ENCODE data around the gene MUC12.

MUC12 gene

GRCh38 chr7:100962537-100962936 is 6.8 kb upstream of the MUC12 start:
- peaks cover 12% of the 10 kb centered on the region; the same call in 1 of the 2 replicates for H3K4me1 ChIP-seq (ENCODE audit: control insufficient read depth, insufficient read depth, low read length)
- 0 out of 2 replicates have a peak, but pooled peaks cover 2% of the 10 kb centered on the region for H3K9me3 ChIP-seq (ENCODE audit: control insufficient read depth, insufficient read depth, low read length)
- peaks cover 11% of the 10 kb centered on the region for H3K27me3 ChIP-seq (ENCODE audit: control insufficient read depth, insufficient read depth, low read length)
- H3K27ac ChIP-seq (ENCODE audit: low read depth, low read length) = no peak overlapping the region
- H3K4me3 ChIP-seq (ENCODE audit: low read depth, low read length) = no peak overlapping the region
- no peaks in the 10 kb centered on the region for H3K36me3 ChIP-seq (ENCODE audit: control insufficient read depth, insufficient read depth, low read length)
- H3K9ac ChIP-seq (ENCODE audit: low read depth, low read length) = no peak overlapping the region

GRCh38 chr7:100963386-100963785 is 6.0 kb upstream of the MUC12 start:
- no peak overlapping the region for H3K4me3 ChIP-seq (ENCODE audit: low read depth, low read length)
- no peaks in the 10 kb centered on the region for H3K36me3 ChIP-seq (ENCODE audit: control insufficient read depth, insufficient read depth, low read length)
- H3K27ac ChIP-seq (ENCODE audit: low read depth, low read length) = no peak overlapping the region
- no peak overlapping the region for H3K9ac ChIP-seq (ENCODE audit: low read depth, low read length)
- peaks cover 14% of the 10 kb centered on the region for H3K27me3 ChIP-seq (ENCODE audit: control insufficient read depth, insufficient read depth, low read length)
- peaks cover 19% of the 10 kb centered on the region; the same call in 1 of the 2 replicates for H3K4me1 ChIP-seq (ENCODE audit: control insufficient read depth, insufficient read depth, low read length)
- no peaks in the 10 kb centered on the region for H3K9me3 ChIP-seq (ENCODE audit: control insufficient read depth, insufficient read depth, low read length)

- peaks cover 14% of the 10 kb centered on the region for H3K27me3 ChIP-seq (ENCODE audit: control insufficient read depth, insufficient read depth, low read length)
- no peak overlapping the region for H3K9ac ChIP-seq (ENCODE audit: low read depth, low read length)
- H3K36me3 ChIP-seq (ENCODE audit: control insufficient read depth, insufficient read depth, low read length) = no peaks in the 10 kb centered on the region
- no peak overlapping the region for H3K4me3 ChIP-seq (ENCODE audit: low read depth, low read length)
- H3K9me3 ChIP-seq (ENCODE audit: control insufficient read depth, insufficient read depth, low read length) = no peaks in the 10 kb centered on the region
- H3K4me1 ChIP-seq (ENCODE audit: control insufficient read depth, insufficient read depth, low read length) = peaks cover 24% of the 10 kb centered on the region; the same call in 1 of the 2 replicates
- H3K27ac ChIP-seq (ENCODE audit: low read depth, low read length) = no peak overlapping the region
These were observed 5.5 kb upstream of the MUC12 start for GRCh38 chr7:100963874-100964273.

DNA sequence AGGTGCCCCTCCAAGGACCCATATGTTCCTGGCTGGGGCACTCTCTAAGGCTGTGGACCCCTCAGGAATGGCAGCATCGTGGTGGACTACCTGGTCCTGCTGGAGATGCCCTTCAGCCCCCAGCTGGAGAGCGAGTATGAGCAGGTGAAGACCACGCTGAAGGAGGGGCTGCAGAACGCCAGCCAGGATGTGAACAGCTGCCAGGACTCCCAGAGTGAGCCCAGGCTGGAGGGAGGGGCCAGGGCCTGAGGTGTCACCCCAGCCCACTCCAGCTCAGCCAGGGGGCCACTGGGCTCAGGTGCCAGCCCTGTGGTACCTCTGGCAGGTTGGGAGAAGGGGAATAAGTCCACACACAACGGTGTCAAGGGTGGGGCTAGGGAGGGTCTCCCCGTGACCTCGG is 4.7 kb upstream of the MUC12 start:
- Histone ChIP-seq H3K4me1 (ENCODE audit: control insufficient read depth, insufficient read depth, low read length) (peaks cover 24% of the 10 kb centered on the region; the same call in 1 of the 2 replicates), H3K36me3 (ENCODE audit: control insufficient read depth, insufficient read depth, low read length) (no peaks in the 10 kb centered on the region), H3K4me3 (ENCODE audit: low read depth, low read length) (no peak overlapping the region), H3K27ac (ENCODE audit: low read depth, low read length) (no peak overlapping the region), H3K9me3 (ENCODE audit: control insufficient read depth, insufficient read depth, low read length) (no peaks in the 10 kb centered on the region), H3K27me3 (ENCODE audit: control insufficient read depth, insufficient read depth, low read length) (peaks cover 14% of the 10 kb centered on the region), H3K9ac (ENCODE audit: low read depth, low read length) (no peak overlapping the region)

DNA sequence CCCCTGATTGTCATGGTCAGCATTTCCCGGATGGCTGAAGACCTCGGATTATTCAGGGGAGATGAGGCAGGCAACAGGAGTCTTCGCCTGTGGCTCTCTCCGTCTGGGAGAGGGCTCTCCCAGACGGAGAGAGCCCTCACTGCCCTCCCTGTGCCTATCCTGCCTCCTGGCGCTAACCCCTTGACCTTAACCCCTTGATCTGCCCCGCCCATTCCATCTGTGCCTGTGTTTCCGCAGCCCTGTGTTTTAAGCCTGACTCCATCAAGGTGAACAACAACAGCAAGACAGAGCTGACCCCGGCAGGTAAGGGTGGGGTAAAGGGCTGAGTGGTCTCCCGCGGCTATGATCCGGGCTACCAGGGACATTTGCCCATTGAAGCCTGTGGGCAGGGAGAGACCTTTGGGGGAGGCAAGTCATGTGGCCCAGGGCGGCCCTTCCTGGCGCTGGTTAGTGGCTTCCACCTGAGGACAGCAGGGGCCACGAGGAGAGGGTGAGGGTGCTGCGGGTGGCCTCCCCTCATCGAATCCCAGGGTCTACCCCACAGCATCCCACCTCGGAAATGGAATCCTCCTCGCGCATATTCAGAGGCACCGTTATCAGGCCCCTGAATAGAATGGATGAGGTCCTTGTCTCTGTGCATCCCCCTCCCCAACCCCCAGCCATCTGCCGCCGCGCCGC is 4.2 kb upstream of the MUC12 start:
- peaks cover 24% of the 10 kb centered on the region; the same call in 1 of the 2 replicates for H3K4me1 ChIP-seq (ENCODE audit: control insufficient read depth, insufficient read depth, low read length)
- peak overlapping the region; percentile 67 for H3K4me3 ChIP-seq (ENCODE audit: low read depth, low read length)
- H3K27ac ChIP-seq (ENCODE audit: low read depth, low read length) = peak overlapping the region; percentile 30
- no peaks in the 10 kb centered on the region for H3K36me3 ChIP-seq (ENCODE audit: control insufficient read depth, insufficient read depth, low read length)
- no peaks in the 10 kb centered on the region for H3K9me3 ChIP-seq (ENCODE audit: control insufficient read depth, insufficient read depth, low read length)
- H3K27me3 ChIP-seq (ENCODE audit: control insufficient read depth, insufficient read depth, low read length) = peaks cover 14% of the 10 kb centered on the region
- no peak overlapping the region for H3K9ac ChIP-seq (ENCODE audit: low read depth, low read length)

DNA sequence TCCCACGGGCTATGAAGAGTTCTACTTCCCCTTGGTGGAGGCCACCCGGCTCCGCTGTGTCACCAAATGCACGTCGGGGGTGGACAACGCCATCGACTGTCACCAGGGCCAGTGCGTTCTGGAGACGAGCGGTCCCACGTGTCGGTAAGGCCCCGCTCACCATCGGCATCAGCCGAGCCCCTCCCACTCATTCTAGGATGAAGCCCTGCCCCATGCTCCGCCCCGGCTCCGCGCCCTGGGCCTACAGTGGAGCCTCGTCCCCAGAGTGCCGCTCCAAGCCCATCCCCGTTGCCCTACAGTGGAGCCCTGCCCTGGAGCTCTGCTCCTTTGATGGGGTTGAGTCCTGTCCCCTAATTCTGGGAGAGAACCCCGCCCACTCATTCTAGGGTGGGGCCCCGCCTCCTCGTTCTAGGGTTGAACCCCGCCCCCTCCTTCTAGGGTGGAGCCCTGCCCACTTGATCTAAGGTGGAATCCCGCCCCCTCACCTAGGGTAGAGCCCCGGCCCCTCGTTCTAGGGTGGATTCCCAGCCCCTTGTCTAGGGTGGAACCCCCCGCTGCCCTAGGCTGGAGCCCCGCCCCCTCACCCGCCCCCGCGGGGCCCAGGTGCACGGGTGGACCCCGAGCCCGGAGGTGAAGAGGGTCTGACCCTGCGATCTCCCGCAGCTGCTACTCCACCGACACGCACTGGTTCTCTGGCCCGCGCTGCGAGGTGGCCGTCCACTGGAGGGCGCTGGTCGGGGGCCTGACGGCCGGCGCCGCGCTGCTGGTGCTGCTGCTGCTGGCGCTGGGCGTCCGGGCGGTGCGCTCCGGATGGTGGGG is 3.4 kb upstream of the MUC12 start:
- H3K27me3 ChIP-seq (ENCODE audit: control insufficient read depth, insufficient read depth, low read length) = peaks cover 14% of the 10 kb centered on the region
- H3K9ac ChIP-seq (ENCODE audit: low read depth, low read length) = no peak overlapping the region
- no peaks in the 10 kb centered on the region for H3K36me3 ChIP-seq (ENCODE audit: control insufficient read depth, insufficient read depth, low read length)
- H3K4me1 ChIP-seq (ENCODE audit: control insufficient read depth, insufficient read depth, low read length) = peaks cover 24% of the 10 kb centered on the region; the same call in 1 of the 2 replicates
- peak overlapping the region; percentile 30 for H3K27ac ChIP-seq (ENCODE audit: low read depth, low read length)
- no peaks in the 10 kb centered on the region for H3K9me3 ChIP-seq (ENCODE audit: control insufficient read depth, insufficient read depth, low read length)
- H3K4me3 ChIP-seq (ENCODE audit: low read depth, low read length) = peak overlapping the region; percentile 67

DNA sequence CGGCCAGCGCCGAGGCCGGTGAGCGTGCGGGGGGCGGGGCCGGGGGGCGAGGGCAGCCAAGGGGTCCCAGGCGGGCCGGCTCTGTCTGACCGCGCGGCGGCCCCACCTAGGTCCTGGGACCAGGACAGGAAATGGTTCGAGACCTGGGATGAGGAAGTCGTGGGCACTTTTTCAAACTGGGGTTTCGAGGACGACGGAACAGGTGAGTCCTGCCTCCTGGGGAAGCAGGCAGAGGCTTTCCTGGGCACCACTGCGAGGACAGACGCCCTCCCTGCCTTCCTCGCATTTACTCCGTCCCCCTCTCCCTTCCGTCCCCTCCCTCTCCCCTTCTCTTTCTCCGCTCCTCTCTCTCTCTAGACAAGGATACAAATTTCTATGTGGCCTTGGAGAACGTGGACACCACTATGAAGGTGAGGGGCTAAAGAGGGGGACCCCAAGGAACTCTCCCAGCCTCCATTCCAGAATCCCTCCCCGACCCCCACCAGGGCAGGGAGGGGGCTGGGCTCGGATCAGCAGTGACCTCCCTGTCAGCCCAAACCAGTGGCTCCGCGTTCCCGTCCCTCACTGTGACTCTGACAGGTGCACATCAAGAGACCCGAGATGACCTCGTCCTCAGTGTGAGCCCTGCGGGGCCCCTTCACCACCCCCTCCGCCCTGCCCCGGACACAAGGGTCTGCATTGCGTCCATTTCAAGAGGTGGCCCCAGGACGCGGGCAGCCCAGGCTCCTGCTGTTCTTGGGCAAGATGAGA is 2.6 kb upstream of the MUC12 start:
- Histone ChIP-seq H3K27ac (ENCODE audit: low read depth, low read length) (no peak overlapping the region), H3K9me3 (ENCODE audit: control insufficient read depth, insufficient read depth, low read length) (no peaks in the 10 kb centered on the region), H3K36me3 (ENCODE audit: control insufficient read depth, insufficient read depth, low read length) (no peaks in the 10 kb centered on the region), H3K4me1 (ENCODE audit: control insufficient read depth, insufficient read depth, low read length) (peaks cover 24% of the 10 kb centered on the region; the same call in 1 of the 2 replicates), H3K27me3 (ENCODE audit: control insufficient read depth, insufficient read depth, low read length) (peaks cover 14% of the 10 kb centered on the region), H3K4me3 (ENCODE audit: low read depth, low read length) (peak overlapping the region; percentile 67), H3K9ac (ENCODE audit: low read depth, low read length) (no peak overlapping the region)

- no peak overlapping the region for H3K4me3 ChIP-seq (ENCODE audit: low read depth, low read length)
- no peak overlapping the region for H3K9ac ChIP-seq (ENCODE audit: low read depth, low read length)
- no peaks in the 10 kb centered on the region for H3K36me3 ChIP-seq (ENCODE audit: control insufficient read depth, insufficient read depth, low read length)
- H3K27me3 ChIP-seq (ENCODE audit: control insufficient read depth, insufficient read depth, low read length) = peaks cover 14% of the 10 kb centered on the region
- no peaks in the 10 kb centered on the region for H3K9me3 ChIP-seq (ENCODE audit: control insufficient read depth, insufficient read depth, low read length)
- H3K4me1 ChIP-seq (ENCODE audit: control insufficient read depth, insufficient read depth, low read length) = peaks cover 24% of the 10 kb centered on the region; the same call in 1 of the 2 replicates
- no peak overlapping the region for H3K27ac ChIP-seq (ENCODE audit: low read depth, low read length)
These were observed 2.0 kb upstream of the MUC12 start for GRCh38 chr7:100967292-100967863.

DNA sequence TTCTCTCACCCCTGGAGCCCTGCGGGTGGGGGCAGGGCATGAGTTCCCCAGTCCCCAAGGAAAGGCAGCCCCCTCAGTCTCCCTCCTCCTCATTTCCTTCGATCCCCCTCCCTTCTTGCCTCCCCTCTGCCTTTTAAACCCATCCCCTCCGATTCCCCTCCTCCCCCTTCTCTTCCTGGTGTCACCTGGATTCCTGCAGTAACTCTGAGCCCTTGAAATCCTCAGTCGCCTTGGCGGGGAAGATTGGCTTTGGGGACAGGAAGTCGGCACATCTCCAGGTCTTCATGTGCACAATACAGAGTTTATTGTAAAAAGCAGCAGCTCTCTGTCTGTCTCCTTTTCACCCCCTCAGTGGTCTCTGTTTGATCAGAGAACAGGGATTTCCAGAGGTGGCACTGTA is 1.3 kb upstream of the MUC12 start:
- peaks cover 24% of the 10 kb centered on the region; the same call in 1 of the 2 replicates for H3K4me1 ChIP-seq (ENCODE audit: control insufficient read depth, insufficient read depth, low read length)
- H3K27me3 ChIP-seq (ENCODE audit: control insufficient read depth, insufficient read depth, low read length) = peaks cover 14% of the 10 kb centered on the region
- H3K4me3 ChIP-seq (ENCODE audit: low read depth, low read length) = no peak overlapping the region
- no peaks in the 10 kb centered on the region for H3K36me3 ChIP-seq (ENCODE audit: control insufficient read depth, insufficient read depth, low read length)
- no peaks in the 10 kb centered on the region for H3K9me3 ChIP-seq (ENCODE audit: control insufficient read depth, insufficient read depth, low read length)
- no peak overlapping the region for H3K27ac ChIP-seq (ENCODE audit: low read depth, low read length)
- H3K9ac ChIP-seq (ENCODE audit: low read depth, low read length) = no peak overlapping the region

DNA sequence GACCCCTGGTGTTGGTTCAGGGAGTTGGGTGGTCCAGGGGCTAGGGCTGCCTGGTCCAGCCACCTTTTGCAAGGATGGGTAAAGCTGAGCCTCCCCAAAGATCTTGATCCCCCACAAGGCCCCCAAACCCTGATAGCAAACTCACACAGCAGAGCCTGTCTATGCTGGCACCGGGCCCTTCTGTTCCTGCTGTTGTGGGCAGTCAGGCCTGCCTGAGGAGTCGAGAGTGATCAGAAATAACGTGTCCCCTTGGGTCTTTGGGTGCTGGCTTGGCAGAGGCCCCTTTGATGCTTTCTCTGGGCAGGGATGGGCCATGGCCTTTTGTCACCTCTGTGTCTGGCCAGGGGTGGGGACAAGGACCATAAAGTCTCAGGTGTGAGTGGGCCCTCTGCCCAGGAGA is 715 bp upstream of the MUC12 start:
- H3K9me3 ChIP-seq (ENCODE audit: control insufficient read depth, insufficient read depth, low read length) = no peaks in the 10 kb centered on the region
- H3K4me3 ChIP-seq (ENCODE audit: low read depth, low read length) = no peak overlapping the region
- no peak overlapping the region for H3K9ac ChIP-seq (ENCODE audit: low read depth, low read length)
- H3K36me3 ChIP-seq (ENCODE audit: control insufficient read depth, insufficient read depth, low read length) = no peaks in the 10 kb centered on the region
- no peak overlapping the region for H3K27ac ChIP-seq (ENCODE audit: low read depth, low read length)
- peaks cover 24% of the 10 kb centered on the region; the same call in 1 of the 2 replicates for H3K4me1 ChIP-seq (ENCODE audit: control insufficient read depth, insufficient read depth, low read length)
- H3K27me3 ChIP-seq (ENCODE audit: control insufficient read depth, insufficient read depth, low read length) = peaks cover 14% of the 10 kb centered on the region
